Esophagus muscularis mucosa (tissue), 4 donors: ENCODE results near the gene GBGT1. TPM values are rescaled to one million over a fixed set of nuclear protein-coding genes. Genes with fewer than 3 reads are reported as not detected.
"Not testable (repeated sequence)": the region's sequence is repeated elsewhere in the genome, so short reads cannot be mapped to it uniquely, and the experiment has no call there.

Source experiments
- DNase-seq: peaks from one replicate; pipeline ENCODE4 v3.0.0-alpha.2; 2017; ENCODE audit errors: extremely low spot score
- H3K27ac ChIP-seq, 4 donors: fragments of 200-600 bp; sonication (generic); replicated peaks in 1 of 4; 1 replicate in 3 of 4; 2 replicates in 1 of 4; pipeline ENCODE4 v1.5.1; 2016 to 2019; ENCODE audit warnings: mild to moderate bottlenecking in 1 of 4
- H3K27me3 ChIP-seq, 4 donors: fragments of 200-600 bp; sonication (generic); one replicate each; pipeline versions ENCODE4 v1.5.1 to v1.6.0; 2016 to 2019
- H3K36me3 ChIP-seq, 4 donors: fragments of 200-600 bp; sonication (generic); one replicate each; pipeline ENCODE4 v1.5.1; 2016 to 2019
- H3K4me1 ChIP-seq, 4 donors: fragments of 200-600 bp; sonication (generic); one replicate each; pipeline ENCODE4 v1.5.1; 2016 to 2019
- H3K4me3 ChIP-seq, 4 donors: fragments of 200-600 bp; sonication (generic); 1 replicate in 2 of 4; 2 replicates in 2 of 4; pipeline ENCODE4 v1.5.1; 2016 to 2019; ENCODE audit warnings: mild to moderate bottlenecking in 4 of 4, moderate library complexity in 1 of 4
- H3K9me3 ChIP-seq, 4 donors: fragments of 200-600 bp; sonication (generic); 1 replicate in 3 of 4; 2 replicates in 1 of 4; pipeline ENCODE4 v1.5.1; 2016 to 2019
- EP300 ChIP-seq: sonication (generic); formaldehyde crosslinking; IDR thresholded peaks from one replicate; pipeline ENCODE4 v1.6.1; 2017; ENCODE audit warnings: antibody characterized with exemption
- POLR2A ChIP-seq: fragments of 450-650 bp; IDR thresholded peaks from one replicate; pipeline ENCODE4 v1.6.1; 2017; ENCODE audit warnings: antibody characterized with exemption, moderate library complexity, mild to moderate bottlenecking, low read depth
- POLR2AphosphoS5 ChIP-seq, 2 donors: sonication (generic); formaldehyde crosslinking; IDR thresholded peaks; one replicate each; pipeline ENCODE4 v1.6.1; 2017; ENCODE audit warnings: antibody characterized with exemption in 2 of 2
- WGBS: methylation state at CpG from one replicate; pipeline ENCODE4 v1.1.5; 2018; 5-methylcytosine and 5-hydroxymethylcytosine counted together
- intact Hi-C: fragments of 100-400 bp; cut with DNase I; formaldehyde crosslinking; loops from one replicate; pipeline ENCODE4 v1.15.1; 2023
- total RNA-seq, 4 donors: library from RNA; depleted of rRNA; stranded (reverse); fragments of >200 nt; gene quantifications; one replicate each; pipeline versions ENCODE4 v1.1.0 to v1.2.1, GENCODE V29; 2016
- TF ChIP-seq, protein P1 (sequence below), 3 experiments: fragments of 200-600 bp in 2 of 3; fragments of 450-650 bp in 1 of 3; sonication (generic) in 2 of 3; IDR thresholded peaks; one replicate each; pipeline ENCODE4 v1.5.1; 2017 to 2019; ENCODE audit warnings: antibody characterized with exemption in 3 of 3, mild to moderate bottlenecking in 2 of 3, moderate library complexity in 1 of 3

Gene GBGT1
- total RNA-seq, result 10 to 100 TPM; 15.9 to 19.1 (median 17.5) TPM

DNA sequence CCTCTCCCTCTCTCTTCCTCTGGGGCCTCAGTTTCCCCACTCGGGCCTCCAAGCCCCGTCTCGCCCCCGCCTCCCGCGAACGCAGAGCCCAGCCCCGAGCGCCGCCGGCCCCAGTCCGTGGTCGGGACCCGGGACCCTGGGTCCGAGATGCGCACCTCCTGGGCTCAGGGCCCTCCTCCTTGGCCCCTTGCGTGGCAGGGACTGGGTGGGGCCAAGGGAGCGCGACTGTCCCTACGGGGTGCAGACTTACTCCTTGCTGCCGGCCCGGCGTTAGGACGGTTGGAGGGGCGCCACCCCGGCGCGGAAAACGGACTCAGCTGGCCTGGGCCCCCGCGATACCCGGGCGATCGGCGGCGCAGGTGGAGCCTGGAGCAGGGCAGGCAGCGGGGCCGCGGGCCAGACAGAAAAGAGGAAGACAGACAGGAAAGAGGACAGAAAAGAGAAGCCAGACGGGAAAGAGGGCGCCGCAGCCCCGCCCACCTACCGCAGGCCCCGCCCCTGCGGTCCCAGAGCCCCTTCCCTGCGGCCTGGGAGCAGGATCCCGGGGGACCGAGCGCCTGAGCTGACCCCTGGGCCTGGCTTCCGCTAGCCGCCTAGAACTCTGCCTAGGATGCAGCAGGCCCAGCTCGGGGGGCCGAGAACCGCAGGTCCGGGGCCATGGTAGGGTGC lies at the start of gene GBGT1:
Gene GBGT1 (minus strand): TSS at position 411 of the 669 bp plus-strand sequence. CDS start 1,502 bp downstream, outside the sequence.
- 2% methylated on average over 34 of the region's 56 CpGs for WGBS
- Histone ChIP-seq H3K36me3 (peaks cover 0 to 12% (median 7%) of the 10 kb centered on the region in 4 donors), H3K27me3 (peaks cover 0 to 12% (median 0%) of the 10 kb centered on the region in 4 donors), H3K27ac (peak within 1 kb of the TSS; percentile 67 to 79 (median 76)), H3K9me3 (no peaks in the 10 kb centered on the region), H3K4me3 (peak within 1 kb of the TSS; percentile 62 to 80 (median 72)), H3K4me1 (peaks cover 11 to 45% (median 38%) of the 10 kb centered on the region in 4 donors)
- DNase-seq, result no peak
- TF ChIP-seq EP300 (no peak), POLR2AphosphoS5 (IDR thresholded peaks at IDR 0.05) (peak; percentile 44 to 68)
- intact Hi-C loops, result no loop called here

DNA sequence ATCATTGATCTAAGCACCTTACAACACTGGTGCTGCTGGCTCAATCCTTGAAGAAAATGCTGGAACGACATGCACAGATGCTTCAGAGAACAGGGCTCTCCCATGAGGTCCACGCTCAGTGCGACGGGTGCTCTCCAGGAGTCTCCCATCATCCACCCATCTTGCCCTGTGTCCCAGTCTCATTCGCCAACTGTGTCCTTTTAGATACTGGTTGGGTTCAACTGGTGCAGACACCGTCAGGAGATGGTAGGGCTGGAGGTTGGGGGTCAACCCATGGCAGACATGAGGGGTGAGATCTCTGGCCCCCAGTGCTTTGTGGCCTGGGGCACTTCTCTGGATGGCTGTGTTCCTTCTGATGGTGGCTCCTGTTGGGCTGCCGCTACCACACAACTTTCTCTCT lies 46.9 kb upstream of the GBGT1 start:
- H3K4me3 ChIP-seq, result no peak overlapping the region
- TF ChIP-seq, protein P1, sequence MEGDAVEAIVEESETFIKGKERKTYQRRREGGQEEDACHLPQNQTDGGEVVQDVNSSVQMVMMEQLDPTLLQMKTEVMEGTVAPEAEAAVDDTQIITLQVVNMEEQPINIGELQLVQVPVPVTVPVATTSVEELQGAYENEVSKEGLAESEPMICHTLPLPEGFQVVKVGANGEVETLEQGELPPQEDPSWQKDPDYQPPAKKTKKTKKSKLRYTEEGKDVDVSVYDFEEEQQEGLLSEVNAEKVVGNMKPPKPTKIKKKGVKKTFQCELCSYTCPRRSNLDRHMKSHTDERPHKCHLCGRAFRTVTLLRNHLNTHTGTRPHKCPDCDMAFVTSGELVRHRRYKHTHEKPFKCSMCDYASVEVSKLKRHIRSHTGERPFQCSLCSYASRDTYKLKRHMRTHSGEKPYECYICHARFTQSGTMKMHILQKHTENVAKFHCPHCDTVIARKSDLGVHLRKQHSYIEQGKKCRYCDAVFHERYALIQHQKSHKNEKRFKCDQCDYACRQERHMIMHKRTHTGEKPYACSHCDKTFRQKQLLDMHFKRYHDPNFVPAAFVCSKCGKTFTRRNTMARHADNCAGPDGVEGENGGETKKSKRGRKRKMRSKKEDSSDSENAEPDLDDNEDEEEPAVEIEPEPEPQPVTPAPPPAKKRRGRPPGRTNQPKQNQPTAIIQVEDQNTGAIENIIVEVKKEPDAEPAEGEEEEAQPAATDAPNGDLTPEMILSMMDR (IDR thresholded peaks at IDR 0.05), result no peak
- TF ChIP-seq EP300 (no peak), POLR2AphosphoS5 (IDR thresholded peaks at IDR 0.05) (no peak), POLR2A (no peak)
- no peaks in the 10 kb centered on the region for H3K4me1 ChIP-seq
- no peak for DNase-seq
- H3K27ac ChIP-seq, result no peak overlapping the region
- H3K9me3 ChIP-seq, result peaks cover 0 to 8% (median 6%) of the 10 kb centered on the region in 4 donors
- no peaks in the 10 kb centered on the region for H3K36me3 ChIP-seq
- intact Hi-C loops, result no loop called here
- 82% methylated on average over 7 of the region's 7 CpGs for WGBS
- peaks cover 0 to 54% (median 0%) of the 10 kb centered on the region in 4 donors for H3K27me3 ChIP-seq

DNA sequence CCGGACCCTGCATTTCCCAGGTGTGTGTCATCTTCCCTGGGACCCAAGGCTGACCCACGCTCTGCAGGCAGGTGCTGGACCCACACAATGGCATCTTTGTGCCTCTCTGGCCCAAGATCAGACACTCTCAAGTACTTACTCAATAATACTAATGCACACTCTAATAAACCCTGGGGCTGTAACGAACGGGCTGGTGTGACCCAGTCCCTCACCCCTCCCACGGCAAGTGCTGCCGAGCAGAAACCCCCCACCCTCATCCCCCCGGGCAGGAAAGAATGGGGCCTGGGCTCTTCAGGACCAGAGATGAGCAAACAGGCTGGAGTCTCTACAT lies 46.5 kb upstream of the GBGT1 start:
- TF ChIP-seq POLR2A (no peak), POLR2AphosphoS5 (IDR thresholded peaks at IDR 0.05) (no peak), EP300 (no peak)
- TF ChIP-seq, protein P1 (IDR thresholded peaks at IDR 0.05), result no peak
- Histone ChIP-seq H3K9me3 (peaks cover 0 to 8% (median 6%) of the 10 kb centered on the region in 4 donors), H3K27ac (no peak overlapping the region), H3K36me3 (no peaks in the 10 kb centered on the region), H3K4me1 (no peaks in the 10 kb centered on the region), H3K4me3 (no peak overlapping the region), H3K27me3 (peaks cover 0 to 58% (median 0%) of the 10 kb centered on the region in 4 donors)
- intact Hi-C loops, result no loop called here
- 66% methylated on average over 6 of the region's 7 CpGs for WGBS
- DNase-seq, result no peak

DNA sequence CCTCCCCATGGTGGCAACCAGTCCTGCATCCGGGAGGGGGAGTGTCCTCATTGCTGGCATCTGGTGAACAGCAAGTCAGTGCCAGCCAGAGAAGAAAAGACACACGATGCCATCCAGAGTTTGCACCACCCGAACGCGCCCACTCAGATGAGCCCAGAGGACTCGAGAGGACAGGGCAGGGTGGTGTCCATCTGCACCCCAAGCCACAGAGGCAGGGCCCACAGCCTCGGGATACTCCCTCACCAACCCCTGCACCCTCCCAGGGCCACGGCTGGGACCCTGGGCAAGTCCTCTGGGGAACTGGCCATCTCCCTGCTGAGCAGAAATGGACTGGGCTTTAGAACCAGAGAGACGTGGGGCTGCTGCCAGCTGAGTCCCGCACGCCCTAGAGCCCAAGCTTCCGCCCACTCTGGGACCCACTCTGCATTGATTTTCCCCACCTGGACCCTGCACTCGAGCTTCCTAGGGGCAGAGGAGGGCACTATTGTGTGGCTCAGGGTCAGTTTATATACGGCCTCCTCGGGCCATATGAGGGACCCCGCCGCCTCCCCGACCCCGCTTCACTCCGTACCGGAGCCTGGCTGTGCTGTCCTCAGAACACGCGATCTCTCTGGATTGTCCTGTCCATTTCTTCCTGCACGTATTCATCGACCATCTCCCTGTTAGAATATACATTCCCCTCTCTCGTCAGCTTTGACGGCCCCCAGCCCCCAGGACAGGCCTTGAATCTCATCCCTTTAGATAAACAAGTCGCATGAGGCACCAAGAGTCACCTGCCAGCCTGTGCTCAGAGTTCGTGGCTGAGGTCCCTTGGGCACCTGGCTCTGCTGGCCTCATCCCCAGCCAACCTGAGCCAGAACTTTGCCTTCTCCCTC lies 45.9 kb upstream of the GBGT1 start:
- H3K4me1 ChIP-seq, H3K9me3 ChIP-seq, H3K27ac ChIP-seq, intact Hi-C loops, H3K4me3 ChIP-seq, H3K36me3 ChIP-seq, DNase-seq: not testable (repeated sequence)
- 69% methylated on average over 21 of the region's 29 CpGs for WGBS
- H3K27me3 ChIP-seq, result peaks cover 0 to 64% (median 0%) of the 10 kb centered on the region in 4 donors

DNA sequence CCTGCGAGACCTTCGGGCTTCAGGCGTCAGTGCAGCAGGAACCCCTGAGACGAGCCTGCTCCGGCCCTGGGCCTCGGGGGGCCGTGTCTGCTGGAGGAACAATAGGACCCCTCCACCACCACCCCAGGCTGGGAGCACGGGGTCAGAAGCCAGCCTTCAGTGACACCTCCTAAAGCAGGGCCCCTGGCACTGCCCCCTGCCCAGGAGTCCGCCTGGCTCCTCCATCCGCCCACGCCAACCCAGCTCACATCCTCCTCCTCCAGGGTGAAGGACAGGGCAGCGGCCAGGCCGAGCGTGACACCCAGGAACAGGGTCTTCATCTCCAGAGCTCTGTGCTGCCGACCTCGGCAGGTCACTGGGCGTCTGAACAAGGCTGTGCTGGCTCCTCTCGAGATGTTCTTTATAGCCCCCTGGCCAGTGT lies 45.2 kb upstream of the GBGT1 start, which contains the start of gene OBP2B:
Gene OBP2B (minus strand): TSS at position 371 of the 421 bp plus-strand sequence. CDS start 51 bp downstream, at position 320.
- peaks cover 0 to 69% (median 0%) of the 10 kb centered on the region in 4 donors for H3K27me3 ChIP-seq
- H3K27ac ChIP-seq, H3K4me1 ChIP-seq, DNase-seq, H3K36me3 ChIP-seq, H3K4me3 ChIP-seq, H3K9me3 ChIP-seq, intact Hi-C loops: not testable (repeated sequence)
- WGBS, result no CpG with 5 or more reads among the region's 18 CpGs

DNA sequence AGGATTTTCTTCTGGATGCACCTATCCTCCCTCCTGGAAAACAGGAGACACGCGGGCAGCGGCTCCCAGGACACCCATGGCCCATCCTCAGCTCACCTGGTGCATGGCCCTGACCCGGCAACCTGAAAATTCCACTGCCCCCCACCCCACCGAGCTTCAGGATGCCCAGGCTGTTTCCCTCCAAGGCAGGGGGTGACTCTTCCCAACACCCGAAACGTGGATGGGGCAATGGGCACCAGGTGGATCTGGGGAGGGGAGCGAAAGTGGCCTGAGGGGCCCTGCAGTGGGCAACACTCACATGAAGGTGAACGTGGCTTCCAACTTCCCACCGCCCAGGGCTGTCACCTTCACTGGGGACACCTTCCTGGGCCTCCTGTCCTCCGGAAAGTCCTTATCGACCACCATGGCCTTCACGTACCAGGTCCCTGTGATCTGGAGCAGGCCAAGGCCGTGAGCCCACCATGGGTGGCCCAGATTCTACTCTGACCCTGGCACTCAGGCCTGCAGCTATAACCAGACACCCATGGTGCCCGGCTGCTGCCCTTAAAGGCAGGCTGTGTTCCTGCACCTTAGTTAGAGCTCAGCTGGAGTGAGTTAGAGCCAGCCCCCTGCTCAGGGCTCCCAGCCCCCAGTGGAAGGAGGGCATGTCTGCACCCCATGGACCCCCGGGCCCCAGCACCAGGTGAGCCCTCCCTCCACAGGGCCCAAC lies 44.6 kb upstream of the GBGT1 start:
- peaks cover 0 to 73% (median 0%) of the 10 kb centered on the region in 4 donors for H3K27me3 ChIP-seq
- intact Hi-C loops, H3K9me3 ChIP-seq, H3K4me3 ChIP-seq, DNase-seq, H3K36me3 ChIP-seq, H3K27ac ChIP-seq, H3K4me1 ChIP-seq: not testable (repeated sequence)
- WGBS, result 89% methylated on average over 12 of the region's 16 CpGs
